ENCODE data around the gene KCNIP3.

- TF ChIP-seq OSR2 (tag by site-specific recombination; IDR thresholded peaks at IDR 0.05), result no peak
- TF ChIP-seq REST (tag by site-specific recombination; IDR thresholded peaks at IDR 0.05), result no peak
- no peak for TF ChIP-seq CTCF (tag by site-specific recombination; IDR thresholded peaks at IDR 0.05)
- TF ChIP-seq ZNF776 (tag by site-specific recombination; IDR thresholded peaks at IDR 0.05; ENCODE audit: borderline replicate concordance), result no peak
- no peak for TF ChIP-seq YY1 (tag by site-specific recombination; IDR thresholded peaks at IDR 0.05)
- TF ChIP-seq ZNF24 (tag by site-specific recombination; IDR thresholded peaks at IDR 0.05), result no peak
- TF ChIP-seq ZBTB8A (tag by site-specific recombination; IDR thresholded peaks at IDR 0.05), result no peak
- no peak for TF ChIP-seq ZNF274 (IDR thresholded peaks at IDR 0.05; ENCODE audit: low read length)
- no peak for TF ChIP-seq ZNF274 (tag by site-specific recombination; IDR thresholded peaks at IDR 0.05; ENCODE audit: borderline replicate concordance)
- no peak for TF ChIP-seq ZNF596 (tag by site-specific recombination; IDR thresholded peaks at IDR 0.05)
- no peak for TF ChIP-seq ZNF354C (tag by site-specific recombination; IDR thresholded peaks at IDR 0.05; ENCODE audit: borderline replicate concordance, low read depth)
- no peak for TF ChIP-seq ZNF530 (tag by site-specific recombination; IDR thresholded peaks at IDR 0.05; ENCODE audit: low read depth)
- TF ChIP-seq ATF2 (tag by site-specific recombination; IDR thresholded peaks at IDR 0.05; ENCODE audit: low read depth), result no peak
- TF ChIP-seq GFI1B (tag by site-specific recombination; IDR thresholded peaks at IDR 0.05), result no peak
- no peak for TF ChIP-seq KLF10 (tag by site-specific recombination; IDR thresholded peaks at IDR 0.05)
Measured at GRCh38 chr2:95359501-95359930, 62.4 kb downstream of the KCNIP3 start.
